SH-SY5Y (cell line): ENCODE data around the gene IFIT1.

Source experiments
- GATA2 ChIP-seq: IDR thresholded peaks from 2 replicates; pipeline ENCODE4 v1.6.1; 2011; ENCODE audit warnings: mild to moderate bottlenecking, low read depth, low read length
- GATA3 ChIP-seq: IDR thresholded peaks from 2 replicates; pipeline ENCODE4 v1.6.1; 2011; ENCODE audit warnings: low read depth, mild to moderate bottlenecking, low read length, moderate library complexity

GRCh38 chr10:89398003-89398749 is 5.8 kb downstream of the IFIT1 start:
- TF ChIP-seq GATA3 (no peak), GATA2 (no peak)
